Transverse colon (tissue), 4 donors: ENCODE results near the gene ANKS1A. TPM values are rescaled to one million over a fixed set of nuclear protein-coding genes. Genes with fewer than 3 reads are reported as not detected.

Experiments used
- DNase-seq: peaks from one replicate; pipeline ENCODE4 v3.0.0-alpha.2; 2019
- H3K27ac ChIP-seq, 4 donors: fragments of 200-600 bp; sonication (generic); 2 replicates each; pipeline ENCODE4 v1.5.1; 2016 to 2018; ENCODE audit warnings: inconsistent platforms in 4 of 4
- H3K27me3 ChIP-seq: fragments of 200-600 bp; sonication (generic); 2 replicates; pipeline ENCODE4 v1.5.1; 2017; ENCODE audit warnings: inconsistent platforms
- H3K36me3 ChIP-seq, 4 donors: fragments of 200-600 bp; sonication (generic); 2 replicates each; pipeline ENCODE4 v1.5.1; 2017 to 2019; ENCODE audit warnings: inconsistent platforms in 4 of 4
- H3K4me1 ChIP-seq, 4 donors: fragments of 200-600 bp; sonication (generic); 2 replicates each; pipeline ENCODE4 v1.5.1; 2017 to 2020; ENCODE audit warnings: inconsistent platforms in 4 of 4
- H3K4me3 ChIP-seq, 4 donors: fragments of 200-600 bp; sonication (generic); 1 replicate in 1 of 4; 2 replicates in 3 of 4; pipeline versions ENCODE4 v1.5.1 to v1.6.1; 2017 to 2019; ENCODE audit warnings: inconsistent platforms in 4 of 4
- H3K9me3 ChIP-seq, 2 donors: fragments of 200-600 bp; sonication (generic); 2 replicates each; pipeline ENCODE4 v1.5.1; 2017 to 2019; ENCODE audit warnings: inconsistent platforms in 2 of 2
- CTCF ChIP-seq, 5 experiments: fragments of 200-600 bp in 3 of 5; fragments of 450-650 bp in 2 of 5; sonication (generic) in 3 of 5; IDR thresholded peaks; 1 replicate in 2 of 5; 2 replicates in 3 of 5; pipeline ENCODE4 v1.5.1; 2016 to 2017; ENCODE audit warnings: antibody characterized with exemption in 5 of 5, inconsistent platforms in 3 of 5, mild to moderate bottlenecking in 2 of 5, moderate library complexity in 1 of 5
- EP300 ChIP-seq: sonication (generic); formaldehyde crosslinking; IDR thresholded peaks from one replicate; pipeline ENCODE4 v1.6.1; 2017; ENCODE audit warnings: antibody characterized with exemption, low read depth
- POLR2A ChIP-seq: fragments of 450-650 bp; IDR thresholded peaks from one replicate; pipeline ENCODE4 v1.6.1; 2016; ENCODE audit warnings: antibody characterized with exemption, mild to moderate bottlenecking, moderate library complexity
- POLR2AphosphoS5 ChIP-seq, 3 donors: sonication (generic); formaldehyde crosslinking; IDR thresholded peaks; one replicate each; pipeline ENCODE4 v1.6.1; 2016; ENCODE audit warnings: antibody characterized with exemption in 3 of 3
- WGBS, 2 donors: methylation state at CpG; one replicate each; pipeline ENCODE4 v1.1.5; 2018; ENCODE audit warnings: low coverage in 1 of 2; 5-methylcytosine and 5-hydroxymethylcytosine counted together
- in situ Hi-C, 4 donors: fragments of 200-750 bp; cut with MboI; loops; one replicate each; pipeline versions ENCODE4 v1.15.0 to v1.15.1; 2017; ENCODE audit warnings: low sequenced_read_pairs in 3 of 4, low pct_ligation_motif_present in 1 of 4, low pct_unique_long_range_greater_than_20kb in 1 of 4
- intact Hi-C: fragments of 100-400 bp; cut with DNase I; formaldehyde crosslinking; loops from one replicate; pipeline ENCODE4 v1.15.1; 2023; ENCODE audit warnings: low total_unique reads
- total RNA-seq, 4 donors: library from RNA; depleted of rRNA; stranded (reverse); fragments of >200 nt; gene quantifications; one replicate each; pipeline ENCODE4 v1.1.0, GENCODE V29; 2016

The ANKS1A gene
- total RNA-seq, 4 donors from 2014 or later, result 37.5 to 44.0 (median 38.9) TPM

GRCh38 chr6:35064757-35065440 lies 175.8 kb downstream of the ANKS1A start:
- in situ Hi-C loops, result no loop called here

GRCh38 chr6:35065441-35065800 lies 176.4 kb downstream of the ANKS1A start:
- WGBS, 2 donors, result 92% methylated on average over 9 of the region's 9 CpGs; no CpG with 5 or more reads in 1 of the 2 donors

More at GRCh38 chr6:35064757-35065440, 175.8 kb downstream of the ANKS1A start:
- intact Hi-C loops, result no loop called here
- TF ChIP-seq POLR2AphosphoS5 (IDR thresholded peaks at IDR 0.05), result no peak
- TF ChIP-seq POLR2A, result no peak
- no peak for TF ChIP-seq EP300
- no peak for TF ChIP-seq CTCF (IDR thresholded peaks at IDR 0.05)
- peak overlapping the region in 3 of 4 donors; percentile 10 to 31 (median 31) for H3K27ac ChIP-seq
- DNase-seq, result no peak
- H3K9me3 ChIP-seq, result no peaks in the 10 kb centered on the region
- H3K4me3 ChIP-seq, result no peak overlapping the region
- peaks cover 0 to 26% (median 7%) of the 10 kb centered on the region in 4 donors for H3K36me3 ChIP-seq
- 67 to 71% methylated on average over 3 to 8 of the region's 8 CpGs for WGBS, 2 donors
- H3K4me1 ChIP-seq, result peaks cover 0 to 5% (median 2%) of the 10 kb centered on the region in 4 donors
- no peaks in the 10 kb centered on the region for H3K27me3 ChIP-seq

GRCh38 chr6:35065870-35066269 lies 176.8 kb downstream of the ANKS1A start:
- no peak overlapping the region for H3K4me3 ChIP-seq
- 85 to 88% methylated on average over 6 to 13 of the region's 13 CpGs for WGBS, 2 donors
- no peak overlapping the region for H3K27ac ChIP-seq
- intact Hi-C loops, result no loop called here
- H3K36me3 ChIP-seq, result peaks cover 0 to 16% (median 3%) of the 10 kb centered on the region in 4 donors
- no peak for DNase-seq
- in situ Hi-C loops, result no loop called here
- no peak for TF ChIP-seq POLR2A
- no peak for TF ChIP-seq POLR2AphosphoS5 (IDR thresholded peaks at IDR 0.05)
- no peak for TF ChIP-seq EP300
- no peaks in the 10 kb centered on the region for H3K27me3 ChIP-seq
- H3K9me3 ChIP-seq, result no peaks in the 10 kb centered on the region
- peaks cover 0 to 5% (median 2%) of the 10 kb centered on the region in 4 donors for H3K4me1 ChIP-seq

More at GRCh38 chr6:35065441-35065800, 176.4 kb downstream of the ANKS1A start:
- intact Hi-C loops (no loop called here), in situ Hi-C loops (no loop called here)
- TF ChIP-seq POLR2A, result no peak
- peaks cover 0 to 20% (median 6%) of the 10 kb centered on the region in 4 donors for H3K36me3 ChIP-seq
- H3K9me3 ChIP-seq, result no peaks in the 10 kb centered on the region
- no peak overlapping the region for H3K4me3 ChIP-seq
- no peak for DNase-seq
- peaks cover 0 to 5% (median 2%) of the 10 kb centered on the region in 4 donors for H3K4me1 ChIP-seq
- H3K27ac ChIP-seq, result peak overlapping the region in 1 of 4 donors; percentile 31
- no peaks in the 10 kb centered on the region for H3K27me3 ChIP-seq

DNA sequence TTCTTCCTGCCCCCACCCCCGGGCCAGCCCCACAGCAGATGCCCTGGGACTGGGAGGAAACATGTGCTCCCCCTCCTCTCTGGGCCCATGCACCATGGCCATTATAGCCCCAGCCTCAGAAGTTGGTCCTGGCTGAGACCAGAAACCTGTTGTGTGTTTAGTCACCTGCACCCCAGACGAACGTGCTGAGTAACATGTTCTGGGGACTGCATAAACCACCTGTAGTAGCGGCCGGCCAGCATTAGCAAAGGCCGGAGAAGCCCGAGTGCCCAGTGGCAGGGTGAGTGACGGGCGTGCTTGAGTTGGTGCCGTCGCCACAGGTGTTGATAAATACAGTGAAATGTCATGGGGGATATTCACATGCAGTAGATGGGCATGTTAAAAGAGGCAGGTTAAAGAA lies 178.2 kb downstream of the ANKS1A start:
- no peaks in the 10 kb centered on the region for H3K27me3 ChIP-seq
- intact Hi-C loops, result no loop called here
- no peak for DNase-seq
- H3K27ac ChIP-seq, result no peak overlapping the region
- WGBS, 2 donors, result 91 to 92% methylated on average over 6 to 11 of the region's 11 CpGs
- TF ChIP-seq POLR2A (no peak), CTCF (IDR thresholded peaks at IDR 0.05) (no peak), POLR2AphosphoS5 (IDR thresholded peaks at IDR 0.05) (no peak), EP300 (no peak)
- in situ Hi-C loops, result no loop called here
- H3K4me3 ChIP-seq, result no peak overlapping the region
- H3K36me3 ChIP-seq, result peaks cover 0 to 9% (median 2%) of the 10 kb centered on the region in 4 donors
- peaks cover 0 to 5% (median 2%) of the 10 kb centered on the region in 4 donors for H3K4me1 ChIP-seq
- H3K9me3 ChIP-seq, result no peaks in the 10 kb centered on the region

DNA sequence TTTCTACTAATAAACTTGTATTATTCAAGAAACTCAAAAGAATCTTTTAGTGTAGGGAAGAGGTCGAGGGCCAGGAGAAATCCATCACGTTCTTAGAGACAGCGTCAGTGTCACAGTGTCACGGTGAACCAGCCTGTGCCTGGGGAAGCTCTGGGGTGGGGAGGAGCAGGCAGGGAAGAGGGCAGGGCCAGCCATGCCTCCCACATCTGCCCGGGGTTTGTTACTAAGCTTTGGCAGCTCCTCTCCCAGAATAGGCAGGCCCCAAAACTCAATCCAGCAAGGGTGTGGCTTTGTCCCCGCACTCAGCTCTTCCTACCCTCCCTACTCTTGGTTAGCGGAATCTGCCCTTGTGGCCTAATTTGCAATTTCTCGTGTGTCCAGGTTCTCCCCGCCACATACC lies 179.2 kb downstream of the ANKS1A start:
- Histone ChIP-seq H3K27ac (peak overlapping the region in 2 of 4 donors; percentile 0 to 17), H3K4me1 (peaks cover 0 to 5% (median 2%) of the 10 kb centered on the region in 4 donors), H3K36me3 (peaks cover 0 to 5% (median under 1%) of the 10 kb centered on the region in 4 donors), H3K4me3 (no peak overlapping the region), H3K27me3 (no peaks in the 10 kb centered on the region), H3K9me3 (no peaks in the 10 kb centered on the region)
- in situ Hi-C loops, result no loop called here
- DNase-seq, result no peak
- WGBS, 2 donors, result 76 to 86% methylated on average over 5 to 9 of the region's 9 CpGs
- intact Hi-C loops, result no loop called here
- TF ChIP-seq POLR2AphosphoS5 (IDR thresholded peaks at IDR 0.05), result no peak
- no peak for TF ChIP-seq POLR2A
- TF ChIP-seq EP300, result no peak
- no peak for TF ChIP-seq CTCF (IDR thresholded peaks at IDR 0.05)
